WTC11 (cell line): Measurements from ENCODE around the gene IGSF10. TPM values are rescaled to one million over a fixed set of nuclear protein-coding genes. Genes with fewer than 3 reads are reported as not detected.

ENCODE experiments used
- ATAC-seq: fragments of 200-7000 bp; cut with Tn5 transposase; 2 replicates; pipeline ENCODE4 v1.10.0; 2021; ENCODE audit warnings: mild to moderate bottlenecking, moderate library complexity
- CTCF ChIA-PET: fragments of 300-600 bp; sonication (Branson Sonifier 250); formaldehyde crosslinking; loops from one replicate; lab custom pipeline; 2021; ENCODE audit warnings: antibody characterized with exemption; lab: Charles Lee
- POLR2A ChIA-PET: fragments of 350-600 bp; sonication (Branson Sonifier 250); formaldehyde crosslinking; loops from one replicate; lab custom pipeline; 2021; ENCODE audit warnings: antibody characterized with exemption; lab: Charles Lee
- DNase-seq: peaks from one replicate; pipeline ENCODE4 v3.0.0; 2021; ENCODE audit warnings: low spot score
- H3K27ac Mint-ChIP-seq: 2 replicates; pipeline ENCODE4 v1.8.0; 2021; ENCODE audit warnings: mixed read lengths
- H3K27me3 Mint-ChIP-seq: 2 replicates; pipeline ENCODE4 v1.8.0; 2021; ENCODE audit warnings: low read depth, mild to moderate bottlenecking, moderate library complexity, mixed read lengths
- H3K36me3 Mint-ChIP-seq: 2 replicates; pipeline ENCODE4 v1.8.0; 2021; ENCODE audit warnings: mixed read lengths
- H3K4me1 Mint-ChIP-seq: 2 replicates; pipeline ENCODE4 v1.8.0; 2022; ENCODE audit warnings: mixed read lengths
- H3K4me3 Mint-ChIP-seq: 2 replicates; pipeline ENCODE4 v1.8.0; 2021; ENCODE audit warnings: mild to moderate bottlenecking, moderate library complexity, mixed read lengths
- H3K9me3 Mint-ChIP-seq: 2 replicates; pipeline ENCODE4 v1.8.0; 2021; ENCODE audit warnings: mixed read lengths
- CTCF ChIP-seq: fragments of 200-600 bp; IDR thresholded peaks from 2 replicates; pipeline ENCODE4 v1.8.0; 2022; ENCODE audit warnings: antibody characterized with exemption
- ESRRA ChIP-seq: sonication (generic); formaldehyde crosslinking; IDR thresholded peaks from 2 replicates; pipeline ENCODE4 v1.8.1; 2022; ENCODE audit warnings: mild to moderate bottlenecking, missing genetic modification reagents, borderline replicate concordance
- GTF2I ChIP-seq: fragments of 250-450 bp; sonication (Bioruptor Pico); conservative IDR thresholded peaks from 2 replicates; pipeline ENCODE4 v1.4.0; 2021; ENCODE audit warnings: mild to moderate bottlenecking
- NR2C2 ChIP-seq: sonication (generic); formaldehyde crosslinking; IDR thresholded peaks from 2 replicates; pipeline ENCODE4 v1.8.0; 2022; ENCODE audit warnings: mild to moderate bottlenecking, missing genetic modification reagents
- NR3C1 ChIP-seq: sonication (generic); formaldehyde crosslinking; conservative IDR thresholded peaks from 2 replicates; pipeline ENCODE4 v1.8.1; 2023; ENCODE audit warnings: low read depth, mild to moderate bottlenecking, missing genetic modification reagents
- PRDM15 ChIP-seq: sonication (generic); formaldehyde crosslinking; IDR thresholded peaks from 2 replicates; pipeline ENCODE4 v1.8.0; 2022; ENCODE audit warnings: missing genetic modification reagents
- RORB ChIP-seq: fragments of 250-450 bp; sonication (Bioruptor Pico); IDR thresholded peaks from 2 replicates; pipeline ENCODE4 v1.9.0; 2021; ENCODE audit warnings: mild to moderate bottlenecking
- SP1 ChIP-seq: sonication (generic); formaldehyde crosslinking; conservative IDR thresholded peaks from 2 replicates; pipeline ENCODE4 v1.8.1; 2022; ENCODE audit warnings: missing genetic modification reagents
- STAT6 ChIP-seq: sonication (generic); formaldehyde crosslinking; conservative IDR thresholded peaks from 2 replicates; pipeline ENCODE4 v1.8.1; 2023; ENCODE audit warnings: mild to moderate bottlenecking, low read depth, missing genetic modification reagents, moderate library complexity
- TEAD4 ChIP-seq: sonication (generic); formaldehyde crosslinking; IDR thresholded peaks from 2 replicates; pipeline ENCODE4 v1.8.0; 2022; ENCODE audit warnings: mild to moderate bottlenecking, missing genetic modification reagents
- ZMAT4 ChIP-seq: fragments of 250-450 bp; sonication (Bioruptor Pico); IDR thresholded peaks from 2 replicates; pipeline ENCODE4 v1.9.0; 2021; ENCODE audit warnings: mild to moderate bottlenecking
- ZNF219 ChIP-seq: sonication (generic); formaldehyde crosslinking; IDR thresholded peaks from 2 replicates; pipeline ENCODE4 v1.8.0; 2023; ENCODE audit warnings: missing genetic modification reagents, mild to moderate bottlenecking, borderline replicate concordance
- ZNF396 ChIP-seq: fragments of 250-450 bp; sonication (Bioruptor Pico); IDR thresholded peaks from 2 replicates; pipeline ENCODE4 v1.8.0; 2021; ENCODE audit warnings: mild to moderate bottlenecking, moderate library complexity, borderline replicate concordance
- ZNF416 ChIP-seq: fragments of 250-450 bp; sonication (Bioruptor Pico); IDR thresholded peaks from 2 replicates; pipeline ENCODE4 v1.9.0; 2021; ENCODE audit warnings: mild to moderate bottlenecking, inconsistent platforms
- ZNF671 ChIP-seq: fragments of 250-450 bp; sonication (Bioruptor Pico); IDR thresholded peaks from 2 replicates; pipeline ENCODE4 v1.8.0; 2021; ENCODE audit warnings: mild to moderate bottlenecking
- total RNA-seq: library from RNA; stranded (reverse); gene quantifications from 3 replicates; pipeline ENCODE4 v1.2.3, GENCODE V29; 2021
- TF ChIP-seq, protein P1 (sequence below): fragments of 250-450 bp; sonication (Bioruptor Pico); IDR thresholded peaks from 2 replicates; pipeline ENCODE4 v2.1.2; 2022; ENCODE audit warnings: mild to moderate bottlenecking, moderate library complexity
- TF ChIP-seq, protein P2 (sequence below): sonication (generic); formaldehyde crosslinking; IDR thresholded peaks from 2 replicates; pipeline ENCODE4 v1.8.1; 2022; ENCODE audit warnings: low read depth, mild to moderate bottlenecking, moderate library complexity, missing genetic modification reagents, borderline replicate concordance

The IGSF10 gene
- total RNA-seq, 1 experiment from 2014 or later, result 0.70 TPM

- H3K4me3 Mint-ChIP-seq, result no peak overlapping the region
- ATAC-seq (peak; percentile 46), DNase-seq (no peak)
- ChIA-PET POLR2A (no interaction called here), CTCF (no interaction called here)
- peaks cover 18% of the 10 kb centered on the region for H3K4me1 Mint-ChIP-seq
- H3K27ac Mint-ChIP-seq, result no peak overlapping the region
- no peaks in the 10 kb centered on the region for H3K9me3 Mint-ChIP-seq
- H3K36me3 Mint-ChIP-seq, result peaks cover 9% of the 10 kb centered on the region
- TF ChIP-seq ZNF396 (CRISPR knock-in tag) (no peak), CTCF (no peak), PRDM15 (CRISPR knock-in tag) (no peak), ZNF671 (CRISPR knock-in tag) (no peak), TEAD4 (CRISPR knock-in tag) (no peak), GTF2I (no peak), RORB (CRISPR knock-in tag) (no peak), NR2C2 (CRISPR knock-in tag) (no peak), STAT6 (CRISPR knock-in tag) (no peak), ZMAT4 (CRISPR knock-in tag) (no peak), ZNF416 (CRISPR knock-in tag) (no peak), ZNF219 (no peak), NR3C1 (CRISPR knock-in tag) (no peak), SP1 (CRISPR knock-in tag) (no peak), ESRRA (CRISPR knock-in tag) (no peak)
- TF ChIP-seq, protein P1, sequence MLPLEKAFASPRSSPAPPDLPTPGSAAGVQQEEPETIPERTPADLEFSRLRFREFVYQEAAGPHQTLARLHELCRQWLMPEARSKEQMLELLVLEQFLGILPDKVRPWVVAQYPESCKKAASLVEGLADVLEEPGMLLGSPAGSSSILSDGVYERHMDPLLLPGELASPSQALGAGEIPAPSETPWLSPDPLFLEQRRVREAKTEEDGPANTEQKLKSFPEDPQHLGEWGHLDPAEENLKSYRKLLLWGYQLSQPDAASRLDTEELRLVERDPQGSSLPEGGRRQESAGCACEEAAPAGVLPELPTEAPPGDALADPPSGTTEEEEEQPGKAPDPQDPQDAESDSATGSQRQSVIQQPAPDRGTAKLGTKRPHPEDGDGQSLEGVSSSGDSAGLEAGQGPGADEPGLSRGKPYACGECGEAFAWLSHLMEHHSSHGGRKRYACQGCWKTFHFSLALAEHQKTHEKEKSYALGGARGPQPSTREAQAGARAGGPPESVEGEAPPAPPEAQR, result no peak
- TF ChIP-seq, protein P2, sequence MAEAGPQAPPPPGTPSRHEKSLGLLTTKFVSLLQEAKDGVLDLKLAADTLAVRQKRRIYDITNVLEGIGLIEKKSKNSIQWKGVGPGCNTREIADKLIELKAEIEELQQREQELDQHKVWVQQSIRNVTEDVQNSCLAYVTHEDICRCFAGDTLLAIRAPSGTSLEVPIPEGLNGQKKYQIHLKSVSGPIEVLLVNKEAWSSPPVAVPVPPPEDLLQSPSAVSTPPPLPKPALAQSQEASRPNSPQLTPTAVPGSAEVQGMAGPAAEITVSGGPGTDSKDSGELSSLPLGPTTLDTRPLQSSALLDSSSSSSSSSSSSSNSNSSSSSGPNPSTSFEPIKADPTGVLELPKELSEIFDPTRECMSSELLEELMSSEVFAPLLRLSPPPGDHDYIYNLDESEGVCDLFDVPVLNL (CRISPR knock-in tag), result no peak
- H3K27me3 Mint-ChIP-seq, result no peaks in the 10 kb centered on the region
Observed at GRCh38 chr3:151421938-151422337, 38.9 kb downstream of the IGSF10 start.
